Neutrophil (primary cell): Measurements from ENCODE around the gene PEAK1.

Source experiments
- H3K27ac ChIP-seq: fragments of 200-600 bp; sonication (generic); 2 replicates; pipeline ENCODE4 v1.5.1; 2016; ENCODE audit warnings: mild to moderate bottlenecking, moderate library complexity
- H3K27me3 ChIP-seq: fragments of 200-600 bp; sonication (generic); 2 replicates; pipeline ENCODE4 v1.6.0; 2016; ENCODE audit warnings: mild to moderate bottlenecking
- H3K36me3 ChIP-seq: fragments of 200-600 bp; sonication (generic); 2 replicates; pipeline ENCODE4 v1.5.1; 2017
- H3K4me1 ChIP-seq, 2 experiments: fragments of 200-600 bp in 1 of 2; sonication (generic) in 1 of 2; 1 replicate in 1 of 2; 2 replicates in 1 of 2; pipeline versions ENCODE4 v1.5.1 to v1.6.1; 2013 to 2016; ENCODE audit warnings: low read depth in 1 of 2, low read length in 1 of 2, mild to moderate bottlenecking in 1 of 2, moderate library complexity in 1 of 2; ENCODE audit not compliant: control insufficient read depth in 1 of 2, insufficient read depth in 1 of 2
- H3K4me3 ChIP-seq, 2 experiments: fragments of 200-600 bp in 1 of 2; sonication (generic) in 1 of 2; 1 replicate in 1 of 2; 2 replicates in 1 of 2; pipeline ENCODE4 v1.5.1; 2013 to 2016; ENCODE audit warnings: low read depth in 1 of 2, low read length in 1 of 2, mild to moderate bottlenecking in 1 of 2, moderate library complexity in 1 of 2
- H3K9me3 ChIP-seq: fragments of 200-600 bp; sonication (generic); 2 replicates; pipeline ENCODE4 v1.5.1; 2016
- CTCF ChIP-seq: fragments of 200-600 bp; sonication (generic); IDR thresholded peaks from 2 replicates; pipeline ENCODE4 v1.5.1; 2016; ENCODE audit warnings: antibody characterized with exemption

The PEAK1 gene

DNA sequence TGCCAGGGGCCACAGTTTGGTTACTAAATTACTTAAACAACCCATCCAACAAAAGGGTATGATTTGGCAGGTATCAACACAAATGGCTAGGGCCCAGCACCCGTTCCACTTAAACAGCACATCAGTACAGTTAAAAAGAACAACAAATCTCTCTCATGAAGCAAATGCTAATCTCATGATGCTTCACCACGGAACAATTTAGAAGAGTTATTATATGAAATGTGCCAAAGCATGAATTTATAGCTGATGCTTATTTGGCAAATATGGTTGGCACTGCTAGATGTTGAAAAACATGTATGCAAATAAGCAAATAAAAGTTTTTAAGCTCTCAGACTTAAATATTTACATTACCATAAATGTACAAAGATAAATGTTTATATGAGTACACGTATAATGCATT lies 2.3 kb downstream of the PEAK1 start:
- peaks cover 60 to 68% of the 10 kb centered on the region in 2 experiments for H3K4me1 ChIP-seq
- H3K9me3 ChIP-seq = no peaks in the 10 kb centered on the region
- H3K4me3 ChIP-seq = no peak overlapping the region

DNA sequence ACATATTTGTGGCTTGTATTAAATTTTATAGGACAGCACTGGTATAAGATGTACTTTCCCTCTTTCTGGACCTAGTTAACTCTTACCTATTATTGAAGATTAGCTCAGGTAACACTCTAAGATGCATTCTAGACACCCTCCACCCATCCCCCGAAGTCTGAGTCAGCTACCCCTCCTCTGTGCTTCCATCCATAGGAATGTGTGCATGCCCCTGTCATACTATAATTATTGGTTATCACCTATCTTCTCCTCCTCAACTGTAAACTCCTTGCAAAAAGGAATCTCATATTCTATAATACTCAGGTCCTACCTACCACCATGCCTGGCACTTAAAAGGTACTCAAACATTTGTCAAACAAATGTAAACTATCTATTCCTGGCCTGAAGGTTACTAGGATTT lies 3.0 kb downstream of the PEAK1 start:
- no peaks in the 10 kb centered on the region for H3K27me3 ChIP-seq
- no peaks in the 10 kb centered on the region for H3K36me3 ChIP-seq
- no peak overlapping the region for H3K4me3 ChIP-seq
- TF ChIP-seq CTCF = no peak
- H3K4me1 ChIP-seq = peaks cover 60 to 68% of the 10 kb centered on the region in 2 experiments
- no peak overlapping the region for H3K27ac ChIP-seq
- no peaks in the 10 kb centered on the region for H3K9me3 ChIP-seq

More for the DNA sequence above, 2.3 kb downstream of the PEAK1 start:
- Histone ChIP-seq H3K27me3 (no peaks in the 10 kb centered on the region), H3K27ac (no peak overlapping the region), H3K36me3 (no peaks in the 10 kb centered on the region)
- no peak for TF ChIP-seq CTCF

GRCh38 chr15:77416148-77416455 lies 3.8 kb downstream of the PEAK1 start:
- Histone ChIP-seq H3K4me1 (peaks cover 54 to 64% of the 10 kb centered on the region in 2 experiments), H3K36me3 (no peaks in the 10 kb centered on the region), H3K4me3 (peak overlapping the region in 1 of 2 experiments; percentile 34), H3K27me3 (no peaks in the 10 kb centered on the region), H3K9me3 (no peaks in the 10 kb centered on the region), H3K27ac (peak overlapping the region; percentile 79)
- no peak for TF ChIP-seq CTCF

GRCh38 chr15:77415450-77416147 lies 4.3 kb downstream of the PEAK1 start:
- no peaks in the 10 kb centered on the region for H3K27me3 ChIP-seq
- H3K9me3 ChIP-seq = no peaks in the 10 kb centered on the region
- H3K4me3 ChIP-seq = peak overlapping the region in 1 of 2 experiments; percentile 34
- no peak for TF ChIP-seq CTCF
- peak overlapping the region; percentile 79 for H3K27ac ChIP-seq
- H3K36me3 ChIP-seq = no peaks in the 10 kb centered on the region
- H3K4me1 ChIP-seq = peaks cover 51 to 62% of the 10 kb centered on the region in 2 experiments

- Histone ChIP-seq H3K4me1 (peaks cover 55 to 69% of the 10 kb centered on the region in 2 experiments), H3K4me3 (peak overlapping the region in 1 of 2 experiments; percentile 34)
- TF ChIP-seq CTCF = no peak
Observed at GRCh38 chr15:77414789-77415442, 5.0 kb downstream of the PEAK1 start.

More at GRCh38 chr15:77414789-77415442, 5.0 kb downstream of the PEAK1 start:
- H3K9me3 ChIP-seq = no peaks in the 10 kb centered on the region
- peak overlapping the region; percentile 79 for H3K27ac ChIP-seq
- H3K36me3 ChIP-seq = no peaks in the 10 kb centered on the region
- no peaks in the 10 kb centered on the region for H3K27me3 ChIP-seq
